22Rv1 (cell line): ENCODE results near the gene CD247.

ENCODE experiments used
- H3K27ac ChIP-seq: fragments of 450-650 bp; 2 replicates; pipeline ENCODE4 v1.5.1; 2017
- CTCF ChIP-seq: fragments of 450-650 bp; IDR thresholded peaks from 2 replicates; pipeline ENCODE4 v1.5.1; 2017; ENCODE audit warnings: mild to moderate bottlenecking
- ZFX ChIP-seq: fragments of 450-650 bp; IDR thresholded peaks from 2 replicates; pipeline ENCODE4 v1.6.1; 2017; ENCODE audit warnings: antibody characterized with exemption, borderline replicate concordance

Gene CD247

GRCh38 chr1:167440776-167441175 is 77.6 kb downstream of the CD247 start:
- no peak overlapping the region for H3K27ac ChIP-seq
- TF ChIP-seq ZFX (no peak), CTCF (no peak)

- H3K27ac ChIP-seq = no peak overlapping the region
- TF ChIP-seq CTCF (no peak), ZFX (no peak)
These were observed 78.0 kb downstream of the CD247 start for GRCh38 chr1:167440345-167440744.

GRCh38 chr1:167439301-167439988 is 78.9 kb downstream of the CD247 start:
- TF ChIP-seq ZFX = no peak
- peak; percentile 34 for TF ChIP-seq CTCF
- no peak overlapping the region for H3K27ac ChIP-seq

GRCh38 chr1:167438171-167439138 is 79.9 kb downstream of the CD247 start:
- no peak overlapping the region for H3K27ac ChIP-seq
- TF ChIP-seq ZFX (no peak), CTCF (no peak)

GRCh38 chr1:167435484-167435883 is 82.8 kb downstream of the CD247 start:
- H3K27ac ChIP-seq = no peak overlapping the region
- TF ChIP-seq ZFX (no peak), CTCF (no peak)

- H3K27ac ChIP-seq = no peak overlapping the region
These were observed 84.0 kb downstream of the CD247 start for GRCh38 chr1:167434306-167434705.

More at GRCh38 chr1:167434306-167434705, 84.0 kb downstream of the CD247 start:
- no peak for TF ChIP-seq CTCF
- no peak for TF ChIP-seq ZFX
